ENCODE data around the gene DUSP12. TPM values are rescaled to one million over a fixed set of nuclear protein-coding genes. Genes with fewer than 3 reads are reported as not detected.
A peak's percentile ranks its signal among the peaks of the same experiment; 100 is the strongest.

Gene DUSP12
- total RNA-seq, 1 donor from 2014 or later = 4.8 TPM

DNA sequence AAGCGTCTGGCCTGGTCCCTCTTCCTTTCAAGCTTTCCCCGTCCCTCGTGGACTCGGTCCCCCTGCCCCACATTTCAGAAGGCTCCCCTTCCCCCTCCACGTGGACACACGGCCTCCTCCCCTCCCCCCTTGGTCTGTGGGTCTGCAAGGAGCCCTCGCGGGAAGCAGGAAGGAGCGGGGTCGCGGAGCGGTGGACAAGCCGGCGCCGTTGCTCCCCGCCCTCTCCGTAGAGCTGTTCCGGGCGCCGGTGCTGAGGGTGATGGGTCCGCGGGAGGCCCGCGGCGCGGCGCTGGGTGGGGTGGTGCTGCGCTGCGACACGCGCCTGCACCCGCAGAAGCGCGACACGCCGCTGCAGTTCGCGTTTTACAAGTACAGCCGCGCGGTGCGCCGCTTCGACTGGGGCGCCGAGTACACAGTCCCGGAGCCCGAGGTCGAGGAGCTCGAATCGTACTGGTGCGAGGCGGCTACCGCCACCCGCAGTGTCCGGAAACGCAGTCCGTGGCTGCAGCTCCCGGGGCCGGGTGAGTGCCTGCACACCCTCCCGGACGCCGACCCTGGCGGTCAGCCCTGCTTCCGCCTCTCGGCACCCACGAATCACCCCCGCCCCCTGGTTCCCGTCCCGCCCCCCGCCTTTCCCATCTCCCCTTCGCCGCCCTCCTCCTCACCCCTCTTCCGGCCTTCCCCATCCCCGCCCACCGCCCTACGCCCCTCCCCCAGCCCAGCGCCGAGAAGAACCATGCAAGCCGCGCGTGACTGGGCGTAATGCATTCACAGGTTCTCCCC is 22.9 kb upstream of the DUSP12 start:
- ATAC-seq (peak; percentile 82), DNase-seq (ENCODE audit: low spot score) (peak; percentile 79)

DNA sequence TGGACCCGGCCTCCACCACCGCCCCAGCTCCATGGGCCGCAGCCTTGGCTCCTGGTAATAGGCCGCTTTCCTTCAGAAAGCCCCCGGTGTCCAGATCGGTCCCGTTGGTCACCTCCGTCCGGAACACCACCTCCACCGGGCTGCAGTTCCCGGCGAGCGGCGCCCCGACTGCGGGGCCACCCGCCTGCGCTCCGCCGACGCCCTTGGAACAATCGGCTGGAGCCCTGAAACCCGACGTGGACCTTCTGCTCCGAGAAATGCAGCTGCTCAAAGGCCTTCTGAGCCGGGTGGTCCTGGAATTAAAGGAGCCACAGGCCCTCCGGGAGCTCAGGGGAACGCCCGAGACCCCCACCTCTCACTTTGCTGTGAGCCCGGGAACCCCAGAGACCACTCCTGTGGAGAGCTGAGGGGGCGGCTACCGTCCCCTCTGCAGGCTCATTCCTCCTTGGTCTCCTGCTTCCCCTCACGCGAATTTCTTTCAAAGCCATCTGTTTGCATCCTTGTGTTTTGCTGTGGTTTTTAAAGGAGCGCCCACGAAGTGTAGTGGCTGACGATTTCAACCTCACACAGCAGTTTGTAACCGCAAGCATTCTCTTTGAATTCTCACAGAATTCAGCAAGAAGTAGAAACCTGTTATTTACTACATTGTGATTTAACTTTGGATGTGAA is 22.2 kb upstream of the DUSP12 start:
- ATAC-seq (no peak), DNase-seq (ENCODE audit: low spot score) (no peak)

DNA sequence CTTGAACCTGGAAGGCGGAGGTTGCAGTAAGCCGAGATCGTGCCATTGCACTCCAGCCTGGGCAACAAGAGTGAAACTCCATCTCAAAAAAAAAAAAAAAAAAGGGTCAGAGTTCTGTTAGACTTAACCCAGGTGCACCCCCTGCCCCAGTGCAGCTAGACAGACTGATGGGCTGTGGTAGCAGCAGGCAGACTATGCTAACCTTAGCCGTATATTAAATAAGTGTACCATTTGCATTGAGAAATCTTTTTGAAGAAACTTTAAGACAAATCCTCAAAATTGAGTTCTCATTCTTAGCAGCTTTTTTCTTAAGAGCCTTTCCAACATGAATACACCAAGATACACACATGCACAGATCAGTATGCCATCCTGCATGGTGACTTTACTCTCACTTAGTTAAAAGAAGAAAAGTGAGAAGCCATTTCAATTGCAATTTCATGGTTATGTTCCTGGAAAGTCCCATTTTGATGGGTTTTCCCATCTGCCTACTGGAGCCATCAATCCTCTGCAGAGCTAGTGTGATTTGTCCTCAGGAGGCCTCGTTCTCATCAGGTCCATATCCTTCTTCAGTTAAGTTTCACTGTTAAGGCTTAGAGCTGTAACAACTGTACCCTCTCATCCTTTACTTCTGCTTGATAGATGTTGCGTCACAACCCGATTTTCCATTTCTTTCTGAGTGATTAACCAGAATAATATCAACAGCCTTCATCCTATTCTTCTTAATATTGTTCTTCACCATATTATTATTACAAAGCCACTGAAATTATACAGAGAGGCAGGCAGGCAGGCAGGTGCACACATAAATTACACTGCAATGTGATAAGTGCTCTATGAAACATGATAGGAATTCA is 21.0 kb upstream of the DUSP12 start:
- ATAC-seq = no peak
- DNase-seq (ENCODE audit: low spot score) = no peak

DNA sequence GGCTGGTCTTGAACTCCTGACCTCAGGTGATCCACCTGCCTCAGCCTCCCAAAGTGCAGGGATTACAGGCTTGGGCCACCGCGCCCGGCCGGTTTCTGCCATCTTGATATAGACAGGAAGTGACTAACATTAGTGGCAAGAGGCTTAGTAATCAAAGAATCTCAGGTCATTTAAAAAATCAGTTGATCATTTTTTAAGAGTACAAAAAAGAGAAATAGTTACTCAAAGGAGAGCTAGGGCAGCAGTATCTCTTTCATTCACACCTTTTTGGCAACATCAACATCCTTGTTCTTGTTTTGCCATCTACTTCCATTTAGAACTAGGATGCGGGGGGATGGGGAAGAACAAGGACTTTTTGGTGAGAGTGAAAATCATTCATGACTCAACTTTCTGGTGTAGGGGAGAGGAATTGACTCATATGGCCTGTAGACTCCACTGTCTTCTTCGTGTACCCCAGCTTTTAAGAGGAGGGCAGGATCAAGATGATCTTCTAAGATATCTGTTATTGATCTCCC is 19.5 kb upstream of the DUSP12 start:
- no peak for DNase-seq (ENCODE audit: low spot score)
- ATAC-seq = no peak

DNA sequence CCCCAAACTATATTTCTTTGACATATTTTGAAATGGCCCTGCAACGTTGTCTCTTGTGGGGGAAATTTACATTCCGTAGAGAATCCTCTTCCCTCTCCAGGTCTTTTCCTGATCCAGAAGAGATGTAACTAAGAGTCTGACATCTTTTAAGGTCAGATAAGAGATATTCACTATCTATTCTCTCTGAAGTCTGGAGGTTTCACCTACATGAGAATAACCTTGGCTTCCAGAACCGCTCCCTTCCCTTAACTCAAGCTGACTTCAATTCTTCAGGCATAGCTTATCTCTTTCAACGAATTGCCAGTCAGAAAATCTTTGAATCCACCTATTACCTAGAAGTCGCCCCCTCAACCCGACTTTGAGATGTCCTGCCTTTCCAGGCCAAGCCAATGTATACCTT is 18.3 kb upstream of the DUSP12 start:
- no peak for ATAC-seq
- DNase-seq (ENCODE audit: low spot score) = no peak

DNA sequence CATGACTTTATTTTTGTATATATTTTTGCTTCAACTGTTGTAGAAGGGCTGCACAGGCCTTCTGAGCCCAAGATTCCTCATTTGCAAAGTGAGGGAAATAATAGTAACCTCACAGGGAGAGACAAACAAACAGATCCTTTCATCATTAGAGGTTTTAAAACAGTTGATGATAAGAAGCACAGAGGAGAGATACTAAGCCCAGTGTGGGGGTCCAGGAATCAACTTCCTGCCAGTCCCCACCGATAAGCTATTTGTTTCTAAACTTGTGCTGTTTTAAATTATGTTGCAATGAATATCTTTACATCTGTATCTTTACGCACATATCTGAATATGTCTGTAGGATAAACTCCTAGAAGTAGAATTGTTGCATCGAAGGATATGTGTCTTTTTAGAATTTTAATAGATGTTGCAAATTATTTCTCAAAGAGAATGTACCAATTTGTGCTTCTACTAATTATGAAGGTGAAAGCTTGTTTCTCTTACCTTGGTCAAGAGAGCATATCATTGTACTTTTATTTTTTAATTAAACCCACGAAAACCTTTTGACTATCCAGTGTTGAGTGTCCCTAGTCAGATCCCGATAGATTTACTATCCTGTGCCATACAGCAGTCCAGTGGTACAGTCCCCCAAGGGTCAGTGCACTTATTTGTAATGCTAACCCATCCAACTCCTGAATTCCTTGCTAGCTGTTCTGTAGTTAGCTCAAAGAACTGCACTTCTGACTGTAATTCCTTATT is 17.4 kb upstream of the DUSP12 start:
- ATAC-seq (no peak), DNase-seq (ENCODE audit: low spot score) (no peak)

DNA sequence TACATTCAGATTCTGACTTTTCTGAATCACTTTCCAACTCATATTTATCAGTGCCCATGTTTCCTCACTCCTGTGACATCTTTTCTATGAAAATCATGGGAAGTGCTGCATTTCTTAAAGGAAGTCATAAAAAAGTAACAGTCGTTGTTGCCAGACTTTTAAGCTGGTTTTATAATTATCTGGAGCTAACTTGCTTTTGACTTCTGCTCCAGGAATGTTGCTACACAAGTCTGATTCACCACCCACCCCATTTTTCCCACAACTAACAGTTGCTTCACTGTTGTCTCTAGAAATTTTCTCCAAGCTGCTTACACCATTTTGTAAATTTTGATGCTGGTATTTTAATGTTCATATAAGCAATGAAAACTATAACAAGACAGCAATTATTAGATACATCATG is 16.1 kb upstream of the DUSP12 start:
- ATAC-seq (no peak), DNase-seq (ENCODE audit: low spot score) (no peak)

DNA sequence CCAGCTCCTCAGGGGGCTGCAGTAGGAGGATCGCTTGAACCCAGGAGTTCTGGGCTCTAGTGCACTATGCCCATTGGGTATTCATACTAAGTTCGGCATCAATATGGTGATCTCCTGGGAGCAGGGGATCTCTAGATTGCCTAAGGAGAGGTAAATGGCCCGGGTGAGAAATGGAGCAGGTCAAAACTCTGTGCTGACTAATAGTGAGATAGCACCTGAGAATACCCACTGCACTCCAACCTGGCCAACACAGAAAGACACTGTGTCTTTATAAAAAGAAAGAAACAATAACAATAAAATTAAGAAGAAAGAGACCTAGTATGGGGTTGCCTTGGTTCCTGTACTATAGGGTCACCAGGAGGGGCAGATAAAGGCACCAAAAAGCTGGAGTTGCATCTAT is 13.7 kb upstream of the DUSP12 start:
- DNase-seq (ENCODE audit: low spot score) = no peak
- ATAC-seq = no peak

DNA sequence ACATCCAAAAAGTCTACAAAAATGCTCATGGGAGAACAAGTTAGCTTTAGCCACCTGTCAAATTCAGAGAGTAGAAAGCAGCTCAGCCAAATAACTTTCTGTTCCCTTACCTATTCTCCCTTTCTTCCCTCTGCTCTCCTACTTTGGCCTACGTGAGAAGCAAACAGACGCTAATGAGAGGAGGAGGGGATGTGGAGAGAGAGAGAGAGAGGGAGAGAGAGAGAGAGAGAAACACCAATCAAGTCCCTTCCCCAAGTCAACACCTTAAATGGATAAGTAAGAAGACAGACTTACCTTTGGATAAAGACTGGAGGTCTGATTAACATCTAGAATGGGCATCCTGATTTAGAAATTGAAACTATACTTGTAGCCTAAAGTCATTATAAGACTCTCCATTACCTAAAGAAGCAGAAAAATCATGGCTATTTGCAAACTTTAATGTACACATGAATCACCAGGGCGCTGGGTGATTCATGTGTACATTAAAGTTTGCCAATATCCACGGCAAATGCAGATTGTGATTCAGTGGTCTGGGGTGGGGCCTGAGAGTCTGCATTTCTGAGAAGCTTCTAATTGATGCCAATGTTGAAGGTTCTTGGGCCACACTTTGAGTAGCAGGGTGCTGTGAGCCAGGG is 13.1 kb upstream of the DUSP12 start:
- DNase-seq (ENCODE audit: low spot score) (no peak), ATAC-seq (no peak)

DNA sequence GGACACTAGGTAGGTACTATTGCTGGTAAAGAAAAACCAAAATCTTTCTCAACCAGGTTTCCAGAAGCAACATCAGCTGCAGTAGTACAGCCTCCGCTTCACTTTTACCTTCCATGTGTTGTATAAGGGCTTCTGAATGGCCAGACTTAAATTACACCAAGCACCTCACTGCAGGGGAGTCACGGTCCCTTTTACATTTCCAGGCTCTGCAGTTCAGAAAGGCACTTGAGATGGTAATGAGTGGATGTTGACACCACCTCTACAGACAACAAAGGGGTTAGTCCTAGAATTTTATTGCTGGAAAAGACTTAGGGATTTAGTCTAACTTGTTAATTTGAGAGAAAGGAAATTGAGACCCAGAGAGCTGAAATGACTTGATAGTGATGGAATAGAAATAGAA is 12.0 kb upstream of the DUSP12 start:
- DNase-seq (ENCODE audit: low spot score) (no peak), ATAC-seq (no peak)

DNA sequence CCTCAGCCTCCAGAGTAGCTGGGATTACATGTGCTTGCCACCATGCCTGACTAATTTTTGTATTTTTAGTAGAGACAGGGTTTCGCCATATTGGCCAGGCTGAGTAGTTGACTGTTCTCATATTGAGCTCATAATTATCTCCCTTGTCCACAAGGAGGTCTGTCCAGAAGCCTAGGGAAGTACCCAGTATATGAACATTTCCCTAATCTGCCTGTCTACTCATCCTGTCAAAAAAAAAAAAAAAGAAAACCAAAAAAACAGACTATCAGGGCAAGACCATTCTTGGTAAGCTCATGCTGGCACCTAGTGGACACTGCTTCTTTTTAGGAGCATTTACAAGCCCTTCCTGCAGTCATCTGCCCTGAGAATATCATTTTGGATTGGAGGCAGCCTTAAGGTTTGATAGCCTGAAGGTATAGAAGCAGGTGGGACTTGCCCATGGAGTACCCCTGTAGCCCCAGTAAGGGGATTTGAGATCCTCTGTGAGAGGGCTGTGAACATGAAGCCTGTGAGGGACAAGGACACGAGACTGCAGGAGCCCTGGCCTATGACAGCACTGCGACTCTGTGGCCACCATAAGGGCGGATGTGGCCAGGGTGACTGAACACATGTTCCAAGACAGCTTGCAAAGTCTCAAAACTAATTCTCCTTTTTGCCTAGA is 10.8 kb upstream of the DUSP12 start:
- DNase-seq (ENCODE audit: low spot score) = no peak
- ATAC-seq = peak; percentile 75

DNA sequence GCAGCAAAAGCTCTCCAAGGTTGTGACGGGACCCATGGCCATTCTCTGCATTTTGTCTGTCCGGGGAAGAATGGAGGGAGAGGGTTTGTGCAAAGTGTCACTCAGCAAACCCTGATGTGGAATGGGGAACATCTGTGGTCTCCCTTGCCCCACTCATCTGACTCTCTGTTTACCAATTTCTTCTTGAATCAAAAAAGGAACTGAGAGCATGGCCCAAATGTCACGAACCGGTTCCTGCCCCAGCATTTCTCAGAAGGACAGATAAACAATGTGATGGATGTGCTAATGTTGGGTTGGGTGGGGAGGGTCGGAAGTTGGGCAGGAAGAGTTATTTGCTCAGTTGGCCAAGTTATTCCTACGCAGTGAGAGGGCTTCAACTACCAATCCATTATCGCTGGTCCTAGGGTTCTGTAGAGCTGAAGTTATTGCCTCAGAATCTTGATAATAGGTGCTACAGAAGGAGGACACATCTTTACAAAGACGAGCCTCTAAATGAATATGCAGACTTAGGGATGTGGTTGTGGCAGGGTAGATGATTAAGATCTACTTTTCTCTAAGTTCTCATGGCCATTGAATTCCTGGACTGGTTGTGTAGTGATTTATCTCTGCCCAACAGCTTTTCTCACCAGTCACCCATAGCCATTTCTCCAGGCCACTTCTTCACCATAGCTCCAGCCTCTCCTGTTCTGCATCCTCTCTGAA is 9.6 kb upstream of the DUSP12 start:
- DNase-seq (ENCODE audit: low spot score) (no peak), ATAC-seq (no peak)

DNA sequence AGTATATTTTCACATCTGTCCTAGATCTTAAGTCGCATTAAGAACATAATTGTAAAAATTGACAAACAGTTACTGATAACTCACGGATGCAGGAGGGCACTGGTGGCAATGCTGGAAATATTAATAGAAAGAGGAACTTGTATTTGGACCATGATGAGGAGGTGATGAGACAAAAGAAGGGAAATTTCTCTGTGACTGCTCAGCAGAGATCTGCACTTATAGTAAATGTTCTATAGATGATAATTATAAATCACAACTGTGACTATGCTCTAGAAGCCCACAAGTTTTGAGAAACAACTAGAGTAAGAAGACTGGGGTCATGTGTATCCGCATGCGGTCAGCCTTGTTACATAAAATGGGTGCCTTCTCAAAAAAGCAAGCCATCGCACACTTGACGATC is 8.7 kb upstream of the DUSP12 start:
- no peak for DNase-seq (ENCODE audit: low spot score)
- no peak for ATAC-seq

DNA sequence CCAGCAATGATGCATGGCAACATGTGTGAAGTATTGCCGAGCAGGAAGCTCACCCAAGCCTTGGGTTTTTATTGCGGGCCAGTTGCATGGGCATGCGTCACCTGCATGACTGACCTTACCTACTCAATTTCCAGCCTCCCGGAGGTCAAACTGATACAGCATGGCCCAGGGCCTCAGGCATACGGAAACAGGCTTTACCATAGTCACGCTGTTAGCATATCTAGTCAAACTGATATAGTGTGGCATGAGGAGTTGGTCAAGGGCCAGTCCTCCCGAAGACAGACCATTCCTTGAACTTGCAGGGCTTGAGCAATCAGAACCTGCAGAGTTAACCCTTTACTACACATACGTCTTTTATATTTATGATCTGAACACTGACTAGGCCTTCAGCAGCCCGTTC is 6.4 kb upstream of the DUSP12 start:
- ATAC-seq (no peak), DNase-seq (ENCODE audit: low spot score) (no peak)

DNA sequence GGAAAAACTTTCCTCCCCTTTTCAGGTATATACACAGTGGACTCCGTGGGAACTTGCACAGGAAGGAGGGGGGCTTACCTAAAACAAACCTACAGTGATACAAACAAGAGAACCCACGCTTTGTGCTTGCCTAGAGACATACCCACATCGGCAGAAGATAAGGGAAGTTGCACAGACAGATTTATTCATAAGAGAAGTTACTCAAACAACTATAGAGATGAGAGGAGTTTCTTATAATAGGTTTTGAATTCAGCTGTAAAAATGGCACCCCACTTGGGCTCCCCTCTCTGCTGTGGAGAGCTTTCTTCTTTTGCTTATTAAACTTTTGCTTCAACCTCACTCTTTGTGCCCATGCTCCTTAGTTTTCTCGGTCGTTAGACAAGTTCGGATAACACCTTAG is 1.8 kb upstream of the DUSP12 start:
- ATAC-seq = no peak
- no peak for DNase-seq (ENCODE audit: low spot score)

DNA sequence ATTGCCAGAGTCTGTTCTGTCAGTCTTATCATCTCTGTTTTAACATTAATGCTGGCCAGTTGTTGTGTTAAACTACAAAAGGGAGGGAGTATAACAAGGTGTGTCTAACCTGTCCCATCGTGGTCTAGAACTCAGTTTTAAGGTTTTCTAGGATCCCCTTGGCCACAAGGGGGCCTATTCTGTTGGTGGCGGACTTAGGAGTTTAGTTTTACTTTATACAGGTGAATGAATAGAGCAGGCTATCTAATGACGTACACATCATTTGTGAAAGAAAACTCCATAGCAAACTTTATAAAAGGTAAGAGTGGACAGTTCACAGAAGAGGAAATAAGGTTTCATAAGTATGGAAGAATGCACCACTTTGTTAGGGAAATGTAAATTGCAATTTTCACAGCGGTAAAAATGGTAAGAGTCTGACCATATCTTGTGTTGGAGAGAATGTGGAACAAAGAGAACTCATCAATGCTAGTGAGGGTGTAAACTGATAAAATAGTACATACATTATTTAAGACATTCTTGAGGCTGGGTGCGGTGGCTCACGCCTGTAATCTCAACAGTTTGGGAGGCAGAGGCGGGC is 14.0 kb downstream of the DUSP12 start:
- peak; percentile 59 for ATAC-seq
- no peak for DNase-seq (ENCODE audit: low spot score)

DNA sequence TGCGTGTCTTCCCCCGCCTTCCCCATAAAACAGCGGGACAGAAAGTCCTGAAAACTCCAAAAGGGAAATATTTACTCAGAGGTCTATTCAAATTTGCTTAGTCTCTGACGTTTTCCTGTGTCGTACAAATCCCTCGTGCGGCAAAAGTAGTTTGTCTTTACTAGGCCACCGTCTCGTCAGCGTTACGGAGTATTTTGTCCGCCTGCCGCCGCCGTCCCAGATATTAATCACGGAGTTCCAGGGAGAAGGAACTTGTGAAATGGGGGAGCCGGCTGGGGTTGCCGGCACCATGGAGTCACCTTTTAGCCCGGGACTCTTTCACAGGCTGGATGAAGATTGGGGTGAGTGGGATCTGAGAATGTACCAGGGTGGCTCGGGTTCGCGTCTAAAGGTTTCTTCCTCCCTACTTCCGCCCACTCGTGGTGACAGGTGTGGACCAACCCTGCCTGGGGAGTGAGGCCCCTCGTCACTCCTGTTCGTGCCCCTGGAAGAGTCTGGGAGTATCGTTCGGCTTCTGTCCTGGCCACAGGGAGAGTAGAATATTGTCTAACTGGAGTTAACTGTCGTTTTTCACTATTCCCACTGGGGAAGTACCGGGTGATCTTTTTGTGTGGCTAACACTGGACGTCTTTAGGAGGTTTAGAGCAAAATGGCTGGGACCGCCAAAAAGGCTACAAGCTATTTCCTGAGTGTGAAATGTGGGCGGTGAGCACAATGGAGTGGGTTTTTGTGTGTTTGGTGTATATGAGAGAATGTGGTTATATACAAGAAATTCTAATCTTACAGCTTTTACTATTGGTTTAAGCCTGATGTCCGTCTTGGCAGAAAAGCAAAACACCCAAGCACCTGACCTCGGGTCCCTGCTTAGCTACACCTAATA is 16.8 kb downstream of the DUSP12 start, which contains the start of gene ATF6:
Gene ATF6 (plus strand): TSS at position 219 of the 880 bp plus-strand sequence. CDS start 41 bp downstream, at position 260.
- DNase-seq (ENCODE audit: low spot score) (peak; percentile 95), ATAC-seq (peak; percentile 86)

DNA sequence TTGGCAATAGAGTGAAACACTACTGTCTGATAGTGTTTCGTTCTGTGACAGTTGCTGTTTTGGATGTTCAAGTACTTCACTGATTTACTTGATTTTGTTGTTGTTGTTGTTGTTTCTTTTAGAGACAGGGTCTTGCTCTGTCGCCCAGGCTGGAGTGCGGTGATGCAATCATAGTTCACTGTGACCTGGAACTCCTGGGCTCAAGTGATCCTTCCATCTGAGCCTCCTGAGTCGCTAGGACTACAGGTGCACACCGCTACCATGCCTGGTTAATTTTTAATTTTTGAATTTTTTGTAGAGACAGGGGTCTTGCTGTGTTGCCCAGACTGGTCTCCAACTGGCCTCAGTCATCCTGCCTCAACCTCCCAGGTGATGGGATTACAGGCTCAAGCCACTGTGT is 18.9 kb downstream of the DUSP12 start:
- no peak for ATAC-seq

More for the DNA sequence above, 18.9 kb downstream of the DUSP12 start:
- DNase-seq (ENCODE audit: low spot score) = no peak

All from left lobe of liver (tissue), 2 donors.